Peyer's patch (tissue), 4 donors: ENCODE results near the gene TIPRL. TPM values are rescaled to one million over a fixed set of nuclear protein-coding genes. Genes with fewer than 3 reads are reported as not detected.

Experiments
- DNase-seq, 3 donors: peaks; one replicate each; pipeline ENCODE4 v3.0.0-alpha.2; 2017 to 2019
- H3K27ac ChIP-seq, 4 donors: fragments of 200-600 bp; sonication (generic); one replicate each; pipeline ENCODE4 v1.5.1; 2016 to 2019
- H3K27me3 ChIP-seq, 2 donors: fragments of 200-600 bp; sonication (generic); one replicate each; pipeline ENCODE4 v1.5.1; 2019
- H3K36me3 ChIP-seq, 3 donors: fragments of 200-600 bp; sonication (generic); one replicate each; pipeline ENCODE4 v1.5.1; 2016 to 2019
- H3K4me1 ChIP-seq, 4 donors: fragments of 200-600 bp; sonication (generic); one replicate each; pipeline ENCODE4 v1.5.1; 2016 to 2019
- H3K4me3 ChIP-seq, 4 donors: fragments of 200-600 bp; sonication (generic); 1 replicate in 3 of 4; 2 replicates in 1 of 4; pipeline ENCODE4 v1.5.1; 2016 to 2019; ENCODE audit warnings: mild to moderate bottlenecking in 1 of 4
- H3K9me3 ChIP-seq, 4 donors: fragments of 200-600 bp; sonication (generic); one replicate each; pipeline ENCODE4 v1.5.1; 2016 to 2019; ENCODE audit warnings: mild to moderate bottlenecking in 1 of 4
- CTCF ChIP-seq, 6 experiments: fragments of 450-650 bp in 4 of 6; fragments of 200-600 bp in 2 of 6; sonication (generic) in 1 of 6; IDR thresholded peaks; one replicate each; pipeline ENCODE4 v1.5.1; 2017 to 2019; ENCODE audit warnings: antibody characterized with exemption in 6 of 6, mild to moderate bottlenecking in 3 of 6, moderate library complexity in 1 of 6
- POLR2A ChIP-seq, 2 donors: fragments of 450-650 bp; IDR thresholded peaks; one replicate each; pipeline ENCODE4 v1.5.1; 2017; ENCODE audit warnings: antibody characterized with exemption in 2 of 2, mild to moderate bottlenecking in 2 of 2, moderate library complexity in 2 of 2
- total RNA-seq, 4 donors: library from RNA; depleted of rRNA; stranded (reverse); fragments of >200 nt; gene quantifications; one replicate each; pipeline ENCODE4 v1.1.0, GENCODE V29; 2016

The TIPRL gene
- total RNA-seq, 4 donors from 2014 or later: 9.1 to 29.4 (median 16.8) TPM

GRCh38 chr1:168141871-168142385, 36.8 kb upstream of the TIPRL start:
- Histone ChIP-seq H3K36me3 (no peaks in the 10 kb centered on the region), H3K4me3 (no peak overlapping the region), H3K27me3 (no peaks in the 10 kb centered on the region), H3K9me3 (no peaks in the 10 kb centered on the region), H3K27ac (no peak overlapping the region), H3K4me1 (no peaks in the 10 kb centered on the region)
- no peak for DNase-seq
- TF ChIP-seq POLR2A (IDR thresholded peaks at IDR 0.05): no peak

- Histone ChIP-seq H3K36me3 (no peaks in the 10 kb centered on the region), H3K27me3 (no peaks in the 10 kb centered on the region), H3K4me3 (no peak overlapping the region), H3K9me3 (no peaks in the 10 kb centered on the region), H3K27ac (peak overlapping the region in 1 of 4 donors; percentile 5), H3K4me1 (no peaks in the 10 kb centered on the region)
- TF ChIP-seq POLR2A (IDR thresholded peaks at IDR 0.05): no peak
- peak; percentile 82 to 99 (median 92) for TF ChIP-seq CTCF (IDR thresholded peaks at IDR 0.05)
- DNase-seq: peak; percentile 80 to 94 (median 88)
Measured at GRCh38 chr1:168145184-168146159, 33.3 kb upstream of the TIPRL start.

- Histone ChIP-seq H3K27me3 (no peaks in the 10 kb centered on the region), H3K4me3 (no peak overlapping the region), H3K36me3 (no peaks in the 10 kb centered on the region), H3K27ac (no peak overlapping the region), H3K4me1 (no peaks in the 10 kb centered on the region), H3K9me3 (no peaks in the 10 kb centered on the region)
- no peak for TF ChIP-seq POLR2A (IDR thresholded peaks at IDR 0.05)
- TF ChIP-seq CTCF (IDR thresholded peaks at IDR 0.05): no peak
- DNase-seq: no peak
Measured at GRCh38 chr1:168146160-168146539, 32.6 kb upstream of the TIPRL start.

- no peaks in the 10 kb centered on the region for H3K36me3 ChIP-seq
- no peaks in the 10 kb centered on the region for H3K27me3 ChIP-seq
- DNase-seq: no peak
- H3K9me3 ChIP-seq: no peaks in the 10 kb centered on the region
- no peak overlapping the region for H3K4me3 ChIP-seq
- no peaks in the 10 kb centered on the region for H3K4me1 ChIP-seq
- TF ChIP-seq POLR2A (IDR thresholded peaks at IDR 0.05) (no peak), CTCF (IDR thresholded peaks at IDR 0.05) (no peak)
- no peak overlapping the region for H3K27ac ChIP-seq
Measured at GRCh38 chr1:168146626-168147025, 32.1 kb upstream of the TIPRL start.

- H3K27me3 ChIP-seq: no peaks in the 10 kb centered on the region
- H3K4me1 ChIP-seq: no peaks in the 10 kb centered on the region
- no peak overlapping the region for H3K4me3 ChIP-seq
- no peak for TF ChIP-seq CTCF (IDR thresholded peaks at IDR 0.05)
- TF ChIP-seq POLR2A (IDR thresholded peaks at IDR 0.05): no peak
- no peaks in the 10 kb centered on the region for H3K36me3 ChIP-seq
- no peaks in the 10 kb centered on the region for H3K9me3 ChIP-seq
- no peak for DNase-seq
- H3K27ac ChIP-seq: peak overlapping the region in 1 of 4 donors; percentile 26
Measured at GRCh38 chr1:168148916-168149315, 29.8 kb upstream of the TIPRL start.

- TF ChIP-seq POLR2A (IDR thresholded peaks at IDR 0.05): no peak
- Histone ChIP-seq H3K4me3 (no peak overlapping the region), H3K27ac (no peak overlapping the region), H3K36me3 (no peaks in the 10 kb centered on the region), H3K9me3 (no peaks in the 10 kb centered on the region), H3K27me3 (no peaks in the 10 kb centered on the region), H3K4me1 (no peaks in the 10 kb centered on the region)
- no peak for DNase-seq
Measured at GRCh38 chr1:168150283-168150682, 28.5 kb upstream of the TIPRL start.
